ENCODE measurements around the gene CCDC172.
"Not testable (repeated sequence)": the region's sequence is repeated elsewhere in the genome, so short reads cannot be mapped to it uniquely, and the experiment has no call there.

The CCDC172 gene

DNA sequence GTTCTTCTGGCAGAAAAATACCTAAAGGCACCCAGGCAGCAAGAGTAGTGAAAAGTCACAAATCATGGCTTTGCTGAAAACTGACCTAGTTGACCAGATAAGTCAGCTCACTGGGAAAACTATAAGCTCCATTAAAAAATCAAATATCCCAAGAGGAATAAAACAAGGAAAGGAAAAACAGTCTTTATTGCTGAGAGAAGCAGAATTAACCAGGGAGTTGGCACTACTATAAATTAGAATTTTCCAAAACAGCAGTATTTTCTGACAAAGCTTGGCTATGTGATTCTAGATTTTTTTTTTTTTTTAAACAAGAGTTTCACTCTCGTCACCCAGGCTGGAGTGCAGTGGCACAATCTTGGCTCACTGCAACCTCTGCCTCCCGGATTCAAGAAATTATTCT, 12.6 kb downstream of the CCDC172 start:
- no peak for DNase-seq (ENCODE audit: low read depth in 2 of 2)

DNA sequence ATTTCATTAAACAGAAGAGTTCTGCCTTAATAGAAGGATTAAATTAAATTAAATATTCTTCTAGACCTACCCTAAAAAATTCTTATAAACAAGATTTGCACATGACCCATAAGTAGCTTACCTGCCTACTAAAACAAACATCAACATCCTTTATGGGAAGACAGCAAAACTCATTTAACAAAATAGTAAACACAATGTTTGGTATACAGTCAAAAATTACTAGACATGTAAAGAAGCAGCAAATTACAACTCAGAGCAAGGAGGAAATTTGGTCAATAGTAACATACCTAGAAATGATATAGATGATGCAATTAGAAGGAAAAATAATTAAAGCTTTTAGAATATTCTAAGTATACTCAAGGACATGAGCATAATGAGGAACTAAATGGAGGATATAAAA, 27.9 kb downstream of the CCDC172 start:
- DNase-seq (ENCODE audit: low read depth in 2 of 2): no peak

DNA sequence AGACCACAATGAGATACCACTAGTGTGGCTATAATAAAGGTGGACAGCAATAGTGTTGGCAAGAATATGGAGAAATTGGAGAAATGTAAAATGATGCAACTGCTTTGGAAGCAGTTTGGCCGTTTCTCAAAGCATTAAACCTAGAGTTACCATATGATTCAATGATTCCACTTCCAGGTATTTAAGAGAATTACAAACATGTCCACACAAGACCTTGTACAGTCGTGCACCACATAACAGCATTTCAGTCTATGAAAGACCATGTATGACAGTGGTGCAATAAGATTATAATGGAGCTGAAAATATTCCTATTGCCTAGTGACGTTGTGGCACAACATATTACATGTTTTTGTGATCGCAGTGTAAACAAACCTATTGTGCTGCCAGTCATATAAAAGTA, 29.6 kb downstream of the CCDC172 start:
- no peak for DNase-seq (ENCODE audit: low read depth in 2 of 2)

DNA sequence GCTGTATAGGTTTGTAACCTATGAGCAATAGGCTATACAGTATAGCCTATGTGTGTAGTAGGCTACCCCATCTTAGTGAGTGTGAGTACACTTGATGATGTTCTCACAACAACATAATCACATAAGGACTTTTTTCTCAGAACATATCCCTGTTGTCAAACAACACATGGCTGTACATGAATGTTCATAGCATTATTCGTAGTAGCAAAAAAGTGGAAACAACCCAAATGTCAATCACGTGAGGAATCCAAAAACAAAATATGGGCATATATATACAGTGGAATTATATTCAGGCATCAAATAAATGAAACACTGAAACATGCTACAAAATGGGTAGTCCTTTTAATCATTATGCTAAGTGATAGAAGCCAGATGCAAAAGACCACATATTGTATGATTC, 31.1 kb downstream of the CCDC172 start:
- no peak for DNase-seq (ENCODE audit: low read depth in 2 of 2)

DNA sequence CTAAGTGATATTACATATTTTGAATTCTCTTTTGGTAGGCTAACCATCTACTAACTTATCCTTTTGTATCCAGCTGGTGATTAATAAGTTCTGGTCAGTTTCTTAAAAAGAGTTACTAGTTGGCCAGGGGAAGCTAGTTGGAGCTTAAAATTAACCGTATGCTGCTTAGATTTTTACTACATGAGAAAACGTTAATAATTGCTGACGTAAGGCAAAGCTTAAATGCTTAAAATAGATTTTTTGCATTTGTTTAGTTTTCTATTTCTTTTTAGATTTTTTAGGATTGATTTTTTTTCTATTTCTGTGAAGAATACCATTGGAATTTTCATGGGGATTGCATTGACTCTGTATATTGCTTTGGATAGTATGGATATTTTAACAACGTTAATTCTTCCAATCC, 32.6 kb downstream of the CCDC172 start:
- DNase-seq (ENCODE audit: low read depth in 2 of 2): no peak

DNA sequence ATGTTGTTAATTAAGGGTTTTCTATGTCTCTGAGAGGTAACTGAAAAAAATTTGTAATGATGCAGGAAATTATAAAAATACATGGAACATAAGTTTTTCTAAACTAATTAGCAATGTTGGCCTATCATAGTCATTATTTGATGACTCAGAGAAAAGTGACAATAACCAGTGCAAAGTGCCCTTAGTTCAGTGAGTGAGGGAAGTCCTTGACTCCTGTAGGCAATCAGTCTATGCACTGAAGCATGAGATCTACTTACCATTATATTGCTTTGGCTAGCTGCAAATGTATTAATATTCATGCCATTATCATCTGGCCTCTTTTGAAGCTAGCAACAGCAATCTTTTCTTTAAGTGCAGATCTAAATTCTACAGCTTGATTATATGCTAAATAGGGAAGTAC, 40.6 kb downstream of the CCDC172 start:
- no peak for DNase-seq (ENCODE audit: low read depth in 2 of 2)

DNA sequence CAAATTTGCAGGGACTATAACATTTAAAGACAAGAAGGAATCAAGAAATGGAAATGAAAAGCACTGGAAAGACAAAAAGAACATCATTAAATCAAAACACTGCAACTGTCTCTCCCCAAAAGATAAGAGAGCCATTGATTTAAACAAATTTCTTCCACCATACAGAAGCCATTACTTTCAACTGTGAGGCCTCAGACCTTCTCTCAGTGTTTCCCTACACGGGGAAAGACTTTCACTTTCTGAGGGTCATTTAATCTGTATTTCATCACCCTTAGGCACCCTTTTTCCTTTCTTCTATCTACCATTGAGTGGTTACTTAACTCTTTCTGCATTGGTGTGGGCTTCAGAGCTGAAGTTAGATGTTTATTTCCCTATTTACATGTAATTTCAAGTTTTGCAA, 47.5 kb downstream of the CCDC172 start:
- DNase-seq (ENCODE audit: low read depth in 2 of 2): no peak

DNA sequence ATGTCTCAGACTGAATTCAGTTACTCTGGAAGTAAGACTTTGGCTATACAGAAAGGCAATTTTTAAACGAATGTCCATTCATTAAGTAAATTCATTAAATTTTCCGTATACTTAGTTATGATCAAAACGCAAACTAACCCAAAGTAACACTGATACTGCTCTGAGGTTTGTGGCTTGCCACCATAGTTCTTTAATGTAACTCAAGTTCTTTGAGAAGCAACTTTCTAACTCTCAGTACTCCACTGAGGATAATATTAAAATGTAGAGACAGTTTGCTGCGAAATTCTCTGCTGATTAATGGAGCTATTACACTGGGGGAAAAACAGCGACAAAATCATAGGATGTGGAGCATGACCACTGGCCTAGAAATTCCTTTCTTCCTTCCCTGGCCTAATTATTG, 58.0 kb downstream of the CCDC172 start:
- DNase-seq (ENCODE audit: low read depth in 2 of 2): no peak

DNA sequence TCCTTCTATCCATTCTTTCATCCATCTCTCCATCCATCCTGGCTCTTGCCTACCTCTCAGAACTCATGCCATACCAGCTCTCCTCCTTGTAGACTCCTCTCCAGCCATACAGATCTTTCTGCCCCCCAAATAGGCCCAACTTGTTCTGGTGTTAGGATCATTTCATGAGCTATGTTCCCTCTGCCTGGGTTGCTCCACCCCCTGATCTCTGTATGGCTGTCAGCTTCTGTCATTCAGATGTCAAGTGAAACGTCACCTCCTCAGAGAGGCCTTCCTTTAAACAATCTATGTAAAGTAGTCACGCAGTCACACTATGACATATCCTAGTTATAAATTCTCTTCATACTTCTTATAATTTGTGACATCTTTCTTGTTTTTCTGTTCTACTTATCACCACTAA, 61.1 kb downstream of the CCDC172 start:
- DNase-seq (ENCODE audit: low read depth in 2 of 2): no peak

DNA sequence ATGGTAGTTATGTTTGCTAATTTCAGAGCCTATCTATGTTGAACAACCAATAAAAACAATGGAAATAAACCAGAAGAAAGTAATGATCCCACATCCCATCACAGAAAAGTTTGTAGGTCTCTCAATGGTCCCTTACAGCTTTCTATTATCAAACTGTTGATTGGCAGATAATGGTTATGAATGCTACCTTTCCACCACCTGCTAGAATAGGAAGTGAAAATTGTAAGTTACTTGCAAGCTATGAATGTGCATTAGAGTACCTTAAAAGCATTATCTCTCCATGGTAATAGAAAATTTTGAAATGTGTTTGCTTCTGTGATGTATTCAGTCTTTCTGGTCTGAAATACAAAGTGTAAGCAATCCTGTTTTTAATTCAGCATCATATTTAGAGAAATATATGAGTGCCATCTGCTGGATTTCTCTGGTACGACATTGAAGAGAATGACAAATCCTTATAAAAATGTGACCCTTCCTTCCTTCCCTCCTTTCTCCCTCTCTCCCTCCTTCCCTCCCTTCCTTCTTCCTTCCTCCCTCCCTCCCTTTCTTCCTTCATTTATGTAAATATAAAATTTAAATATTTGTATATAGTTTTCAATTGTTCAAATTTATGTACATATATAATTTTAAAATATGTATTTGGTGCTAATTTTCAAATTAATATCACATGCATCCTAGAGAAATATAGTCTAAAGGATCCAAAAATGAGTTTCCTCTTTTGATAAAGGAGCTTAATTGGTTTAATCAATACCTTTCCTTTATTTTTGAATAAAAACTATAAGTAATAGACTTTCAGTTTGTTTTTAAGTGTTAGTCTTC, 62.0 kb downstream of the CCDC172 start:
- DNase-seq (ENCODE audit: low read depth in 2 of 2): peak; percentile 4 to 10

DNA sequence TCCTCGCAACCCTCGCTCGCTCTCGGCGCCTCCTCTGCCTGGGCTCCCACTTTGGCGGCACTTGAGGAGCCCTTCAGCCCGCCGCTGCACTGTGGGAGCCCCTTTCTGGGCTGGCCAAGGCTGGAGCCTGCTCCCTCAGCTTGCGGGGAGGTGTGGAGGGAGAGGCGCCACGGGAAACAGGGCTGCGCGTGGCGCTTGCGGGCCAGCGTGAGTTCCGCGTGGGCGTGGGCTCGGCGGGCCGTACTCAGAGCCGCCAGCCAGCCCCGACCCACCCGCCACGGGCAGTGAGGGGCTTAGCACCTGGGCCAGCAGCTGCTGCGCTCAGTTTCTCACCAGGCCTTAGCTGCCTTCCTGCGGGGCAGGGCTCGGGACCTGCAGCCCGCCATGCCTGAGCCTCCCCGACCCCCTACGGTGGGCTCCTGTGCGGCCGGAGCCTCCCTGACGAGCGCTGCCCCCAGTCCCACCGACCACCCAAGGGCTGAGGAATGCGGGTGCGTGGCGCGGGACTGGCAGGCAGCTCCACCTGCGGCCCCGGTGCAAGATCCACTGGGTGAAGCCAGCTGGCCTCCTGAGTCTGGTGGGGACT, 69.1 kb downstream of the CCDC172 start:
- not testable (repeated sequence) for DNase-seq (ENCODE audit: low read depth in 2 of 2)

DNA sequence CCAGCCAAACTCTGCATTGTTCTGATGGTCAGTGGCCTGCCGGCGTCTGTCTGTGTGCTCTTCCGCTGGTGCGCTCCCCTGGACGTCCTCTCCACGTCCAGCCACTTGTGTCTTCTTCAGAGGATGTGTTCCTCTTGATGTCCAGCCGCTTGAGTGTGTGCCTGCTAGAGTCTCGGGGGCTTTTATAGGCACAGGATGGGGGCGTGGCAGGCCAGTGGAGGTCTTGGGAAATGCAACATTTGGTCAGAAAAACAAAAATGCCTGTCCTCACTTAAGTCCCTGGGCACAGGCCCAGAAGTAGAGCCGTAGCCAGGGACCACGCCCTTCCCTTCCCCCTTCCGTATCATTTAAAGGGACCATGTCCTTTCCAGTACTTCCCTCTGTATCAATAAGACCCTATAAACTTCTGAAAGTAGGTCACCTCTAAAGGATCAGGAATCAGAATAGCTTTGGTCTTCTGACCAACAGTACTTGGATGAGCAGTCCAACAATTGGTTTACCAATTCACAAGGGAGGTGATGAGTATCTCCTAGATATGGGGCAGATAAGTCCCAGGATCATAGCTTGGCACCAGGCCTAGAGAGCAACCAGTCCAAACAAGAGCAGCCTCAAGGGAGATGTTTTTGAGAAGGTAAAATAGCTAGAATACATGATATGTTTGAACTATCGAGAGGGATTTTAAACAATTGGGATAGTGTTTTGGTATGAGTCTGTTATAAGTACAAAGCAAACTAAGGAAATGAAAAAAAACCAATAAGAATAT, 71.2 kb downstream of the CCDC172 start:
- no peak for DNase-seq (ENCODE audit: low read depth in 2 of 2)

DNA sequence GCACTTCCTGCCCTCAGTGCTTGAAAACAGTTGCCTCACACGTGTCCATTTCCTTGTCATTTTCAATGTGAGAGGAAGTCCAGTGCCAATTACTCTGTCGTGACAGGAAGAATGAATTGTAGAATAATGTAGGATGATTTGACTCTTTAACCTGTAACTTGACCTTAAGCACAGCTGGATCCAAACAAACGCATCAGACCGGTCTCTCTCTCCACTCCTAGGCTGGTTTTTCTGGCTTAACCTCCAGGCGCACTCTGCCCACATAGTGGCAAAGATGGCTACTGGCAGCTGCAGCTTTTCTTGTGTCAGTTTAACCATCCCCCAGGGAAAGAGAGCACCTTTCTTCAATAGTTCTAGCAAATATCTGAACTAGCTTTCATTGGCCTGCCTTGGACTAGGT, 74.0 kb downstream of the CCDC172 start:
- no peak for DNase-seq (ENCODE audit: low read depth in 2 of 2)

DNA sequence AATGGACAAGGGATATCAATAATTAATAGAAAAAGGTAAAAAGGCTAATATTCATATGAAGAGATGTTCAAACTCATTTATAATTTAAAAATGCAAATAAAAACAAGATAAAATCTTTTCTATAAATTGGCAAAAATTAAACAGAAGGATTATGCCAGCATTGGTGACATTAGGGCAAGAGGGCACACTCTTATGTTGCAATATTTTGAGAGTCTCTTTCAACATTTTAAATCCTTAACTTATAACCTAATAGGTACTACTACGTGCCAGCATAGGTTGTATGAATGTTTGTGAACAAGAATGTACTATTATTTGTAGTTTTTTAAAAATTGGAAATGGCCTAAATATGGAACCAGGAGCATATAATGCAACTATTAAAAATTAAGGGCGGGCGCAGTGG, 78.6 kb downstream of the CCDC172 start:
- no peak for DNase-seq (ENCODE audit: low read depth in 2 of 2)

DNA sequence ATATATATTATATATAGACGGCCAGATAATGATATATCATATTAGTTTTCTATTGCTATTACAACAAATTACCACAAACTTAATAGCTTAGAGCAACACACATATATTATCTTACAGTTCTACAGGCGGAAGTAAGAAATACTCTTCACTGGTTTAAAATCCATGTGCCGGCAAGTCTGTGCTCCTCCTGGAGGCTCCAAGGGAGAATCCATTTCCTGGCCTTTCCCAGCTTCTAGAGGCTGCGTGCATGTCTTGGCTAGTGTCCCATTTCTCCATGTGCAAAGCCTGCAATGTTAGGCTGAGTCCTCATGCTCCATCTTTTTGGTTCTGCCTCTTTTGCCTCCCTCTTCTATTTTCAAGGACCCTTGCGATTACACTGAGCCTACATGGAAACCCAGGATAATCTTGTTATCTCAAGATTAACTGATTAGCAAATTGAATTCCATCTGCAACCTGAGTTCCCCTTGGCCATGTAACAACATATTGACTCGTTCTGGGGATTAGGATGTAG, 79.5 kb downstream of the CCDC172 start:
- no peak for DNase-seq (ENCODE audit: low read depth in 2 of 2)

DNA sequence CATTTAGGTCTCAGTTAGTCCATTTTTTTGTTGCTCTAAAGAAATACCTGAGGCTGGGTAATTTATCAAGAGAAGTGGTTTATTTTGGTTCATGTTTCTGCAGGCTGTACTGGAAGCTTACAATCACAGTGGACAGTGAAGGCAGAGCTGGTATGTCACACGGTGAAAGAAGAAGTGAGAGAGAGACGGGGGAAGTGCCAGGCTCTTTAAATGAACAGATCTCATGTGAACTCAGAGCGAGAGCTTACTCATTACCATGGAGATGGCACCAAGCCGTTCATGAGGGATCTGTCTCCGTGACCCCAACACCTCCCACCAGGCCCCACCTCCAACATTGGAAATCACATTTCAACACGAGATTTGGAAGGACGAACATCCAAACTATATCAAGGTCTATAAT, 84.5 kb downstream of the CCDC172 start:
- no peak for DNase-seq (ENCODE audit: low read depth in 2 of 2)

DNA sequence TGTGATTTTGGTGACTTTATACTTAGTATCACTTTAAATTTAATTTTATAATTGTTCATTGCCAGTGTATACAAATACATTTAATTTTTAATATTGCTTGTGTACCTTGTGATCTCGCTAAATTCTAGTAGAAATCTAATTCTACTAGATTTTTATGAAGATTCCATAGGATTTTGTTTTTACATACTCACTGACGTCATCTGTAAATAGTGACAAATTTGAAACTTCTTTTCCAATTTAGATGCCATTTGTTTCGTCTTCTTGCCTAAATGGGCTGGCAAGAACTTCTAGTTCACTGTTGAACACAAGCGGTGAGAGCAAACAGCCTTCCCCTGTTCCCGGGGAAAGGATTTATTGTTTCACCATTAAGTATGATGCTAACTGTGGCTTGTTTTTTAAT, 86.1 kb downstream of the CCDC172 start:
- DNase-seq (ENCODE audit: low read depth in 2 of 2): no peak

DNA sequence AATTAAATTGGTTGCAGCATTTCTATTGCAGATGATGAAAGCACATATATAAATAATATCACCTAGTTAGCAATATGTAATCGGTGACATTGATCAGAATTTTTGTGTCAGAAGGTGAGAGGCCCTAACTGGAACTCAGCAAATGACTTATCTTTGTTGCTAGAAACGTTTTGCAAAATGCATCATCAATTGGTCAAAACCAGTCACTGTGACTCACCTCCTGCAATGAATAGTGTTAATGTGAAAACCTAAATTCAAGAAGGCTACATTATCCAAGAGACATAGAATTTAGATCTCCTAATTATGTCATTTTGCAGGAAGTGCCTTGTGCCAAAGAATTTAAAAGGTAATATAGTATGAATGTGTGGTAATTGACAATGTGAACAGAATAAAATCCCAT, 93.6 kb downstream of the CCDC172 start:
- DNase-seq (ENCODE audit: low read depth in 2 of 2): no peak

DNA sequence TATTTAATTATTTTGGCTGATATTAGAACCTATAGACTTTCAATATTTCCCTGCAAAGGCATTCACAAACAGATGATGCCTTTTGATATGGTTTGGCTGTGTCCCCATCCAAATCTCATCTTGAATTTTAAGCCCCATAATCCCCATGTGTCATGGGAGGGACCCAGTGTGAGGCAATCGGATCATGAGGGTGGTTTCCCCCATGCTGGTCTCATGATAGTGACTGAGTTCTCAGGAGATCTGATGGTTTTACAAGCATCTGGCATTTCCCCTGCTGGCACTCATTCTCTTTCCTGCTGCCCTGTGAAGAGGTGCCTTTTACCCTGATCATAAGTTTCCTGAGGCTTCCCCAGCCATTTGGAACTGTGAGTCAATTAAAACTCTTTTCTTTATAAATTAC, 94.1 kb downstream of the CCDC172 start:
- no peak for DNase-seq (ENCODE audit: low read depth in 2 of 2)

DNA sequence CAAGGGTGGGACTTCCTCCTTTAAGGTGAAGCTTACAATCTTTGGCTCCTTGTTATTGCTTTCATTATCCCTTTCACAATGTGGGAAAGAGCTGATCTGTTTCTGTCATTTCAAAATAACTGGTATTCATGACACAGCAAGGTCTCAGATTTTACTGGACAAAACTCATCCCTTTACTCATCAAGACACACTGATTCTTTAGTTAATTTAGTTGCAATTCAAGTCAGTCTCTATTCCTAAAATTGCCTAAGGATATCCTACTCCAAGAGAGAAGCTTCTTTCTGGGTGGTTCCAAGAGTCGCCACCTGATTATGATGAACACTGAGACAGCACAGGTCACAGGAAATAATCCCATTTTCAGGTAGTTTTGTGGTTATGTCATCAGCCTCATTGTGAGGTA, 97.6 kb downstream of the CCDC172 start:
- no peak for DNase-seq (ENCODE audit: low read depth in 2 of 2)

DNA sequence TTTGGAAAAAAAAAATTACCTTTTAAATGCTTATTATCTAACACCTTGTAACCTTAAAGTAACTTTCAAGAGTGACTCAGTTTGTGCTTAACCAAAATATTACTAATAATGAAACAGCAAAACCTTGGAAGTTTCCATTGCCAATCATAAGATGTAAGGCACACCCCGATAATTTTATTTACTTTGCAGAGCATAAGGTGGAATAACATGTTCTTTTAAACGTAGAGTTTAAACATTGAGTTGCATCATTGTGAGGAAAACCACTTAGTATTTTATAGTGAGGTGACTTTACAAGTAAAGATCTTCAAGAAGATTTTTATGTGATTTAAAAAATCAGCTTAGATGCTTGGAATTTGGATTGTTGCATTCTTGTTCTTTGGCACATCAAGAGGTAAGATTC, 103.4 kb downstream of the CCDC172 start, which contains the start of gene PNLIPRP3:
PNLIPRP3 (plus strand) TSS at position 177 of the 400 bp plus-strand sequence; CDS start at position 343, 166 bp downstream.
- DNase-seq (ENCODE audit: low read depth in 2 of 2): no peak

DNA sequence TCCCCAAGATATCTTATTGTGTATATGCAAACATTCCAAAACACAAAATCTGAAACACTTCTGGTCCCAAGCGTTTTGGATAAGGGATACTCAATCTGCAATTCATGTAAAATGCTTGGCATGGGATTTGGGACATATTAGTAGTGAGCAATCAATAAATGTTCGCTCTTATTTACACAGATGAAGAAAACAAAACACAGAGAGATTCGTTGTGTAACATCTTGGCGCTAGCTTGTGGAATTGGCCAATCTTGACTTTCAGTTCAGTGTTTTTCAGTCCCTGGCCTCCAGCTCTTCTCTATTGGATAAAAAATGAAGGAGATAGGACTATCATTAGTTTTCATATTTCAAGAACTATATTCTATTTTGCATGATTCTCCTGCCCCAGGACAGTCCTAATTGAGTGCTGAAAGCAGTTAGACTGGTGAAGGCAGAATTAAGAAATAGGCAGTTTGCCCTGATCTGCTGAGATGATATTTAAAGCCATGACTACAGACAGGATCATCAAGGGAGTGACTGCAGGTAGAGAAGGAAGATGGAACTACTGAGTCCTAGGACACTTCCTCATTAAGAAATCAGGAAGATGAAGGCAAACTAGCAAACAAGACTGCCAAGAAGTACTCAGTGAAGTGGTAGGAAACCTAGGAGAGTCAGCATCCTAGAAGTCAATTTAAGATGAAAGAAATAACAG, 105.2 kb downstream of the CCDC172 start:
- DNase-seq (ENCODE audit: low read depth in 2 of 2): no peak
